ENCODE data around the gene ARSD. TPM values are rescaled to one million over a fixed set of nuclear protein-coding genes. Genes with fewer than 3 reads are reported as not detected.

Gene ARSD
- polyA plus RNA-seq, 1 of the 3 experiments (the other 2 are of a cell fraction) = 19.8 TPM

- 64% methylated on average over 7 of the region's 7 CpGs for WGBS (ENCODE audit: low lambda C conversion rate)
These were observed 56.4 kb downstream of the ARSD start for GRCh38 chrX:2872671-2873277.

More at GRCh38 chrX:2872671-2873277, 56.4 kb downstream of the ARSD start:
- H3F3A ChIP-seq (replicated peaks; ENCODE audit: insufficient read depth) = no peaks in the 10 kb centered on the region
- H3K27ac ChIP-seq (ENCODE audit: low read depth in 2 of 2, low read length in 1 of 2) = no peak overlapping the region
- POLR2A ChIA-PET = no interaction called here
- no peaks in the 10 kb centered on the region for H3K9me3 ChIP-seq
- TF ChIP-seq MXI1 (IDR thresholded peaks at IDR 0.05; ENCODE audit: low read depth, low read length) = no peak
- no peak for TF ChIP-seq TCF12 (IDR thresholded peaks at IDR 0.05)
- TF ChIP-seq RCOR1 (IDR thresholded peaks at IDR 0.05; ENCODE audit: low read length) = no peak
- no peak for TF ChIP-seq USF1 (IDR thresholded peaks at IDR 0.05; ENCODE audit: borderline replicate concordance, low read depth)
- TF ChIP-seq NFIC (IDR thresholded peaks at IDR 0.05; ENCODE audit: borderline replicate concordance) = no peak
- no peak for TF ChIP-seq POLR2AphosphoS5 (IDR thresholded peaks at IDR 0.05; ENCODE audit: low read depth, low read length)
- TF ChIP-seq PBX3 (IDR thresholded peaks at IDR 0.05) = no peak
- TF ChIP-seq YY1 (IDR thresholded peaks at IDR 0.05; ENCODE audit: low read depth) = no peak
- TF ChIP-seq ELF1 (IDR thresholded peaks at IDR 0.05) = no peak
- no peak for TF ChIP-seq REST (IDR thresholded peaks at IDR 0.05; ENCODE audit: low read depth, low read length)
- no peak for TF ChIP-seq IRF3 (IDR thresholded peaks at IDR 0.05; ENCODE audit: low read depth, low read length)
- TF ChIP-seq CTCF (IDR thresholded peaks at IDR 0.05) = no peak
- TF ChIP-seq CHD2 (IDR thresholded peaks at IDR 0.05; ENCODE audit: low read length, partially characterized antibody) = no peak
- no peak for TF ChIP-seq RAD21 (IDR thresholded peaks at IDR 0.05; ENCODE audit: low read length)
- CTCF ChIA-PET = no interaction called here
- H4K20me1 ChIP-seq (ENCODE audit: insufficient read depth) = no peaks in the 10 kb centered on the region
- H3K36me3 ChIP-seq (replicated peaks in 1 of 2; ENCODE audit: control insufficient read depth in 1 of 2, insufficient read depth in 2 of 2, low read length in 1 of 2) = no peaks in the 10 kb centered on the region
- H3K9me2 ChIP-seq = no peaks in the 10 kb centered on the region
- H3K4me2 ChIP-seq = no peak overlapping the region
- DNase-seq = no peak
- no peaks in the 10 kb centered on the region for H3K4me1 ChIP-seq (ENCODE audit: control insufficient read depth in 1 of 2, insufficient read depth in 2 of 2, low read depth in 1 of 2, low read length in 1 of 2)
- no peak overlapping the region for H2AFZ ChIP-seq (ENCODE audit: low read depth)
- H3K79me2 ChIP-seq (ENCODE audit: insufficient read depth) = no peaks in the 10 kb centered on the region
- H3K9ac ChIP-seq = no peak overlapping the region
- no peak overlapping the region for H3K4me3 ChIP-seq (ENCODE audit: low read depth in 2 of 2, low read length in 1 of 2)
- H3K27me3 ChIP-seq (ENCODE audit: insufficient read depth) = no peaks in the 10 kb centered on the region; the same call in 1 of the 2 replicates

Measured in SK-N-SH (cell line).